ENCODE results near the gene CYP24A1. TPM values are rescaled to one million over a fixed set of nuclear protein-coding genes. Genes with fewer than 3 reads are reported as not detected.
A peak's percentile ranks its signal among the peaks of the same experiment; 100 is the strongest.

The CYP24A1 gene
- total and polyA plus RNA-seq, 2 of the 13 experiments (the other 11 are each of a cell fraction or from before 2014, with no cell fraction given) = 9.4 to 32.7 TPM

- no peak for TF ChIP-seq ZNF747 (CRISPR knock-in tag; IDR thresholded peaks at IDR 0.05; ENCODE audit: borderline replicate concordance)
- no peak for TF ChIP-seq ZNF343 (CRISPR knock-in tag; IDR thresholded peaks at IDR 0.05)
- 0 out of 2 replicates have a peak, but pooled peaks have one; percentile 43 for TF ChIP-seq ZNF782 (CRISPR knock-in tag; IDR thresholded peaks at IDR 0.05; ENCODE audit: borderline replicate concordance)
- no peak for TF ChIP-seq ZNF616 (CRISPR knock-in tag; IDR thresholded peaks at IDR 0.05; ENCODE audit: low read depth)
- TF ChIP-seq, protein P1, sequence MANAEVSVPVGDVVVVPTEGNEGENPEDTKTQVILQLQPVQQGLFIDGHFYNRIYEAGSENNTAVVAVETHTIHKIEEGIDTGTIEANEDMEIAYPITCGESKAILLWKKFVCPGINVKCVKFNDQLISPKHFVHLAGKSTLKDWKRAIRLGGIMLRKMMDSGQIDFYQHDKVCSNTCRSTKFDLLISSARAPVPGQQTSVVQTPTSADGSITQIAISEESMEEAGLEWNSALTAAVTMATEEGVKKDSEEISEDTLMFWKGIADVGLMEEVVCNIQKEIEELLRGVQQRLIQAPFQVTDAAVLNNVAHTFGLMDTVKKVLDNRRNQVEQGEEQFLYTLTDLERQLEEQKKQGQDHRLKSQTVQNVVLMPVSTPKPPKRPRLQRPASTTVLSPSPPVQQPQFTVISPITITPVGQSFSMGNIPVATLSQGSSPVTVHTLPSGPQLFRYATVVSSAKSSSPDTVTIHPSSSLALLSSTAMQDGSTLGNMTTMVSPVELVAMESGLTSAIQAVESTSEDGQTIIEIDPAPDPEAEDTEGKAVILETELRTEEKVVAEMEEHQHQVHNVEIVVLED (CRISPR knock-in tag; IDR thresholded peaks at IDR 0.05; ENCODE audit: borderline replicate concordance) = no peak
- no peak for TF ChIP-seq SMC3 (IDR thresholded peaks at IDR 0.05; ENCODE audit: low read length)
- TF ChIP-seq GZF1 (CRISPR knock-in tag; IDR thresholded peaks at IDR 0.05) = no peak
- TF ChIP-seq, protein P2, sequence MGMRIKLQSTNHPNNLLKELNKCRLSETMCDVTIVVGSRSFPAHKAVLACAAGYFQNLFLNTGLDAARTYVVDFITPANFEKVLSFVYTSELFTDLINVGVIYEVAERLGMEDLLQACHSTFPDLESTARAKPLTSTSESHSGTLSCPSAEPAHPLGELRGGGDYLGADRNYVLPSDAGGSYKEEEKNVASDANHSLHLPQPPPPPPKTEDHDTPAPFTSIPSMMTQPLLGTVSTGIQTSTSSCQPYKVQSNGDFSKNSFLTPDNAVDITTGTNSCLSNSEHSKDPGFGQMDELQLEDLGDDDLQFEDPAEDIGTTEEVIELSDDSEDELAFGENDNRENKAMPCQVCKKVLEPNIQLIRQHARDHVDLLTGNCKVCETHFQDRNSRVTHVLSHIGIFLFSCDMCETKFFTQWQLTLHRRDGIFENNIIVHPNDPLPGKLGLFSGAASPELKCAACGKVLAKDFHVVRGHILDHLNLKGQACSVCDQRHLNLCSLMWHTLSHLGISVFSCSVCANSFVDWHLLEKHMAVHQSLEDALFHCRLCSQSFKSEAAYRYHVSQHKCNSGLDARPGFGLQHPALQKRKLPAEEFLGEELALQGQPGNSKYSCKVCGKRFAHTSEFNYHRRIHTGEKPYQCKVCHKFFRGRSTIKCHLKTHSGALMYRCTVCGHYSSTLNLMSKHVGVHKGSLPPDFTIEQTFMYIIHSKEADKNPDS (CRISPR knock-in tag; IDR thresholded peaks at IDR 0.05) = no peak
- 0 out of 2 replicates have a peak, but pooled peaks have one; percentile 6 for TF ChIP-seq THAP11 (CRISPR knock-in tag; IDR thresholded peaks at IDR 0.05)
- peak; percentile 83 to 87 for TF ChIP-seq MAFK (conservative IDR thresholded peaks at IDR 0.05 in 1 of 2, IDR thresholded peaks at IDR 0.05 in 1 of 2; ENCODE audit: low read length in 2 of 2)
- no peak for TF ChIP-seq ZNF460 (CRISPR knock-in tag; IDR thresholded peaks at IDR 0.05; ENCODE audit: borderline replicate concordance)
- TF ChIP-seq ZIK1 (CRISPR knock-in tag; IDR thresholded peaks at IDR 0.05; ENCODE audit: borderline replicate concordance, low read depth) = no peak
- TF ChIP-seq ZNF7 (CRISPR knock-in tag; IDR thresholded peaks at IDR 0.05) = no peak
- TF ChIP-seq ZNF878 (CRISPR knock-in tag; IDR thresholded peaks at IDR 0.05) = no peak
- TF ChIP-seq ZNF274 (CRISPR knock-in tag; IDR thresholded peaks at IDR 0.05) = 0 out of 2 replicates have a peak, but pooled peaks have one; percentile 66
- TF ChIP-seq GLI4 (CRISPR knock-in tag; IDR thresholded peaks at IDR 0.05; ENCODE audit: borderline replicate concordance) = 0 out of 2 replicates have a peak, but pooled peaks have one; percentile 55
- TF ChIP-seq RFXAP (CRISPR knock-in tag; IDR thresholded peaks at IDR 0.05; ENCODE audit: borderline replicate concordance) = no peak
- TF ChIP-seq CREBL2 (CRISPR knock-in tag; IDR thresholded peaks at IDR 0.05; ENCODE audit: borderline replicate concordance) = 0 out of 2 replicates have a peak, but pooled peaks have one; percentile 33
- no peak for TF ChIP-seq REL (CRISPR knock-in tag; conservative IDR thresholded peaks at IDR 0.05)
- TF ChIP-seq ZNF20 (CRISPR knock-in tag; IDR thresholded peaks at IDR 0.05) = no peak
- 0 out of 2 replicates have a peak, but pooled peaks have one; percentile 30 for TF ChIP-seq ZNF768 (CRISPR knock-in tag; IDR thresholded peaks at IDR 0.05)
- TF ChIP-seq PLRG1 (conservative IDR thresholded peaks at IDR 0.05) = no peak
- no peak for TF ChIP-seq TRIM24 (CRISPR knock-in tag; IDR thresholded peaks at IDR 0.05)
- no peak for TF ChIP-seq RARA (CRISPR knock-in tag; IDR thresholded peaks at IDR 0.05)
- TF ChIP-seq IKZF5 (CRISPR knock-in tag; IDR thresholded peaks at IDR 0.05) = 0 out of 2 replicates have a peak, but pooled peaks have one; percentile 26
These were observed 41.8 kb downstream of the CYP24A1 start (continued) for GRCh38 chr20:54131675-54132611.
